ENCODE data around the gene CDKL4.

DNA sequence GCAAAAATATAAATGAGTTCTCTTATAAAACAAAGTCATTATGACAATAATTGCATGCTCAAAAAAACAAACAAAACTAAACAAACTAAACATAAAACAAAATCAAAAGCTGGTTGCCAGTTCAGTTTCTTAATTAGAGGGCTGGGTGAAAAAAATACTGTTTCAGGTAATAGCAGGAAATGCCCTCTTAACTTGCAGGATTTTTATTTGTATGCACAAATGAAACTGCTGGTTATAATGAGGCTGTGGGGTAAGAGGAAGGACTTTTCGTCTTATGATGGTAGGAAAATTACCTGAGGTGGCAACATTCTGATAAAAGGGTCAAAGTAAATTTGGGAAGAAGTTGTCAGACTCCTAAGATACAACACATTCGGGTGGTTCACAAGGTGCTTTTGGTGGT, 21.5 kb upstream of the CDKL4 start:
- TF ChIP-seq, protein P1, sequence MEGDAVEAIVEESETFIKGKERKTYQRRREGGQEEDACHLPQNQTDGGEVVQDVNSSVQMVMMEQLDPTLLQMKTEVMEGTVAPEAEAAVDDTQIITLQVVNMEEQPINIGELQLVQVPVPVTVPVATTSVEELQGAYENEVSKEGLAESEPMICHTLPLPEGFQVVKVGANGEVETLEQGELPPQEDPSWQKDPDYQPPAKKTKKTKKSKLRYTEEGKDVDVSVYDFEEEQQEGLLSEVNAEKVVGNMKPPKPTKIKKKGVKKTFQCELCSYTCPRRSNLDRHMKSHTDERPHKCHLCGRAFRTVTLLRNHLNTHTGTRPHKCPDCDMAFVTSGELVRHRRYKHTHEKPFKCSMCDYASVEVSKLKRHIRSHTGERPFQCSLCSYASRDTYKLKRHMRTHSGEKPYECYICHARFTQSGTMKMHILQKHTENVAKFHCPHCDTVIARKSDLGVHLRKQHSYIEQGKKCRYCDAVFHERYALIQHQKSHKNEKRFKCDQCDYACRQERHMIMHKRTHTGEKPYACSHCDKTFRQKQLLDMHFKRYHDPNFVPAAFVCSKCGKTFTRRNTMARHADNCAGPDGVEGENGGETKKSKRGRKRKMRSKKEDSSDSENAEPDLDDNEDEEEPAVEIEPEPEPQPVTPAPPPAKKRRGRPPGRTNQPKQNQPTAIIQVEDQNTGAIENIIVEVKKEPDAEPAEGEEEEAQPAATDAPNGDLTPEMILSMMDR (IDR thresholded peaks at IDR 0.05), result no peak
- TF ChIP-seq POLR2A (IDR thresholded peaks at IDR 0.05), result no peak
